Suprapubic skin (tissue), 4 donors: ENCODE data around the gene MOB3A.

ENCODE experiments used
- CTCF ChIP-seq, 2 donors: fragments of 200-600 bp in 1 of 2; fragments of 450-650 bp in 1 of 2; sonication (generic) in 1 of 2; IDR thresholded peaks; one replicate each; pipeline ENCODE4 v1.5.1; 2016 to 2019; ENCODE audit warnings: antibody characterized with exemption in 2 of 2, mild to moderate bottlenecking in 1 of 2, moderate library complexity in 1 of 2
- EP300 ChIP-seq: sonication (generic); formaldehyde crosslinking; IDR thresholded peaks from one replicate; pipeline ENCODE4 v1.6.1; 2017; ENCODE audit warnings: antibody characterized with exemption
- POLR2A ChIP-seq, 2 donors: fragments of 450-650 bp; IDR thresholded peaks; one replicate each; pipeline ENCODE4 v1.6.1; 2017; ENCODE audit warnings: antibody characterized with exemption in 2 of 2, mild to moderate bottlenecking in 2 of 2, moderate library complexity in 2 of 2
- POLR2AphosphoS5 ChIP-seq, 3 donors: sonication (generic); formaldehyde crosslinking; IDR thresholded peaks; one replicate each; pipeline ENCODE4 v1.6.1; 2017; ENCODE audit warnings: antibody characterized with exemption in 3 of 3

- no peak for TF ChIP-seq CTCF (IDR thresholded peaks at IDR 0.05)
- TF ChIP-seq EP300, result no peak
- TF ChIP-seq POLR2A (IDR thresholded peaks at IDR 0.05), result no peak
- no peak for TF ChIP-seq POLR2AphosphoS5 (IDR thresholded peaks at IDR 0.05)
These were observed 7.0 kb downstream of the MOB3A start for GRCh38 chr19:2089001-2089711.
